ENCODE measurements around the gene DHODH. TPM values are rescaled to one million over a fixed set of nuclear protein-coding genes. Genes with fewer than 3 reads are reported as not detected.

The DHODH gene
- total and polyA plus RNA-seq, 2 of the 13 experiments (the other 11 are each of a cell fraction or from before 2014, with no cell fraction given) = 10.7 to 16.4 TPM

GRCh38 chr16:72023962-72024361 is 15.4 kb downstream of the DHODH start (continued):
- TF ChIP-seq SIX1 (CRISPR knock-in tag; IDR thresholded peaks at IDR 0.05; ENCODE audit: borderline replicate concordance) (no peak), ARNTL (CRISPR knock-in tag; IDR thresholded peaks at IDR 0.05) (no peak), PHF20 (CRISPR knock-in tag; IDR thresholded peaks at IDR 0.05) (no peak), ZNF678 (CRISPR knock-in tag; IDR thresholded peaks at IDR 0.05) (no peak), ZNF225 (CRISPR knock-in tag; IDR thresholded peaks at IDR 0.05) (no peak), EED (CRISPR knock-in tag; IDR thresholded peaks at IDR 0.05) (no peak), ZNF563 (CRISPR knock-in tag; IDR thresholded peaks at IDR 0.05) (no peak), ZNF382 (CRISPR knock-in tag; IDR thresholded peaks at IDR 0.05; ENCODE audit: borderline replicate concordance) (no peak)

GRCh38 chr16:72024862-72025382 is 16.4 kb downstream of the DHODH start:
- FAIRE-seq = peak; percentile 34

More at GRCh38 chr16:72024862-72025382, 16.4 kb downstream of the DHODH start:
- intact Hi-C loops (cut with micrococcal nuclease; ENCODE audit: unreplicated experiment) (no loop called here), in situ Hi-C loops (cut with HindIII; ENCODE audit: extremely low pct_ligation_motif_present, low pct_unique_long_range_greater_than_20kb) (no loop called here)
- H3K79me2 ChIP-seq (ENCODE audit: insufficient read depth, low read length) = no peaks in the 10 kb centered on the region
- BruUV-seq (replicated peaks) = no TSS peak
- no peaks in the 10 kb centered on the region for H4K20me1 ChIP-seq (ENCODE audit: insufficient read depth, low read length)
- POLR2A ChIA-PET = interaction anchor here (0.7 kb wide), 1 partner anchor 38 kb away, joined by 3 read pairs; the partner anchor contains the start of gene HPR
- no peak overlapping the region for H3K4me3 ChIP-seq (replicated peaks in 1 of 3; ENCODE audit: insufficient read depth in 1 of 3, low read depth in 2 of 3, low read length in 3 of 3)
- ATAC-seq = peak; percentile 35
- TF ChIP-seq ZNF770 (CRISPR knock-in tag; IDR thresholded peaks at IDR 0.05) (0 out of 2 replicates have a peak, but pooled peaks have one; percentile 20), ZSCAN25 (CRISPR knock-in tag; IDR thresholded peaks at IDR 0.05) (peak; percentile 54; the same call in 1 of the 2 replicates), MAFF (IDR thresholded peaks at IDR 0.05; ENCODE audit: low read depth, low read length) (0 out of 2 replicates have a peak, but pooled peaks have one; percentile 5), GATAD2A (CRISPR knock-in tag; IDR thresholded peaks at IDR 0.05) (0 out of 2 replicates have a peak, but pooled peaks have one; percentile 36), RARA (CRISPR knock-in tag; IDR thresholded peaks at IDR 0.05) (no peak), ZNF317 (CRISPR knock-in tag; IDR thresholded peaks at IDR 0.05) (0 out of 2 replicates have a peak, but pooled peaks have one; percentile 22), ATF7 (IDR thresholded peaks at IDR 0.05) (peak; percentile 87), ATF7 (CRISPR knock-in tag; IDR thresholded peaks at IDR 0.05) (no peak), ZFP36L2 (CRISPR knock-in tag; IDR thresholded peaks at IDR 0.05) (no peak), EP300 (IDR thresholded peaks at IDR 0.05; ENCODE audit: low read depth in 2 of 2, low read length in 2 of 2) (peak in 1 of 2 experiments; percentile 12; a peak in 1 of 4 replicates), EP300 (CRISPR knock-in tag; IDR thresholded peaks at IDR 0.05; ENCODE audit: borderline replicate concordance) (no peak), RCOR2 (CRISPR knock-in tag; IDR thresholded peaks at IDR 0.05) (no peak), NFE2L2 (IDR thresholded peaks at IDR 0.05; ENCODE audit: low read length) (peak; percentile 84), MAFK (conservative IDR thresholded peaks at IDR 0.05 in 1 of 2, IDR thresholded peaks at IDR 0.05 in 1 of 2; ENCODE audit: low read length in 2 of 2) (peak in 1 of 2 experiments; percentile 35; a peak in 2 of 4 replicates), ATF2 (CRISPR knock-in tag; IDR thresholded peaks at IDR 0.05) (0 out of 2 replicates have a peak, but pooled peaks have one; percentile 14)
- no peaks in the 10 kb centered on the region for H3K27me3 ChIP-seq (ENCODE audit: control insufficient read depth in 1 of 2, insufficient read depth in 2 of 2, low read length in 2 of 2)
- peak overlapping the region; percentile 31 for H3K4me2 ChIP-seq (ENCODE audit: low read depth, low read length)
- WGBS (ENCODE audit: low lambda C conversion rate) = 54% methylated on average over 6 of the region's 6 CpGs
- peak; percentile 37 for DNase-seq (ENCODE audit: low spot score)
- H3K9me3 ChIP-seq (ENCODE audit: low read length) = no peaks in the 10 kb centered on the region
- H2AFZ ChIP-seq (ENCODE audit: low read length) = no peak overlapping the region
- CTCF ChIA-PET (ENCODE audit: low intra/inter-chr PET ratio, low total read pairs) = no interaction called here
- peak overlapping the region; percentile 2 for H3K27ac ChIP-seq (ENCODE audit: extremely low read length, insufficient read depth, low read length)
- peaks cover 13 to 15% of the 10 kb centered on the region in 2 experiments; a peak in 3 of 5 replicates for H3K36me3 ChIP-seq (replicated peaks in 1 of 2; ENCODE audit: control insufficient read depth in 1 of 2, insufficient read depth in 2 of 2, low read length in 2 of 2)
- no peak overlapping the region for H3K9ac ChIP-seq (ENCODE audit: insufficient read depth, low read depth, low read length)
- H3K4me1 ChIP-seq (ENCODE audit: insufficient read depth, low read length) = peaks cover 62% of the 10 kb centered on the region
